GM18517 (cell line): Measurements from ENCODE around the gene PRMT6.
"Not testable (repeated sequence)": the region's sequence is repeated elsewhere in the genome, so short reads cannot be mapped to it uniquely, and the experiment has no call there.

ENCODE experiments used
- ATAC-seq: cut with Tn5 transposase; IDR thresholded peaks from one replicate; pipeline ENCODE4 v1.9.1; 2021; ENCODE audit warnings: mild to moderate bottlenecking, moderate library complexity; ENCODE audit not compliant: unreplicated experiment

PRMT6 gene

GRCh38 chr1:107056426-107057196 lies at the start of gene PRMT6:
TSS of gene PRMT6 (plus strand) at chr1:107056674. CDS start at chr1:107056716, 42 bp downstream.
- peak; percentile 86 for ATAC-seq

DNA sequence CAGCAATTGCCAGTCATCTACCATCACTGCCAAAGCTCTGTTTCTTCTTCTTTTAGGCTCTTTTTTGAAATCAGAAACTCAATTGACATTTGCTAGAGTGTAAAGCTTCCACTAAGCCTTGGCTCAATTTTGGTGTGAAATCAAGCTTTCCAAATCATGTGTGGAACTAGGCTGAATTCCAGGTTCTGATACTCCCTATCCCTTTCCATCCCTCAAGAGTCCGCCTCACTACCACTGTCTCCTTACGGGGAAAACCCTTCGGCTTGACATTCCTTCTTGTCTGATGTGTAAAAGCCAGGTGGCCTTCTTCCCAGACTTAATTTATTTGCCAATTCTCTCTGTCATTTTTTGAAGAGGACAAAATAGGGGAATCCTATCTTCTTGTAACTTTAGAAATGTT lies 47.2 kb upstream of the PRMT6 start:
- ATAC-seq: no peak

DNA sequence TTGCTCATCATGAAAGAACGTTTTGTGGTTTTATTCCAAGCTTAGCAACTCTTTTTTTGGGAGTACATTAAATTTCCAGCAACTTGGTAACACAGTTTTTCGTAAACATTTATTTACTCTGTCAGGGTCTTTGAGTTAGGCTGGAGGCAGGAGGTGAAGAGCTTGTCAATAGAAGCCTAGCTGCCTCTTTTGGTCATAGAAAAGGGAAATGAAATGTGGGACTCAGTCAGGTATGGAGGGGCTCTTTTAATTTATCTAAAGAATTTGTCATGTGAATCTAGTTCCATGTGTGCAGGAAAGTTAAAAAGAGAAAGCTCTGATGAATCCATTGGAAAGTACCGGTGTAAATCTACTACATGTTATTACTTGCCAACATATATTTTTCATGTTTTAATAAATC lies 45.9 kb upstream of the PRMT6 start:
- no peak for ATAC-seq

GRCh38 chr1:107016376-107016978 lies 40.0 kb upstream of the PRMT6 start:
- peak; percentile 88 for ATAC-seq

- ATAC-seq: no peak
Observed at GRCh38 chr1:107018445-107018844, 38.0 kb upstream of the PRMT6 start.

- no peak for ATAC-seq
Observed at GRCh38 chr1:107019166-107019565, 37.3 kb upstream of the PRMT6 start.

- not testable (repeated sequence) for ATAC-seq
Observed at GRCh38 chr1:107038874-107039273, 17.6 kb upstream of the PRMT6 start.

- ATAC-seq: not testable (repeated sequence)
Observed at GRCh38 chr1:107044310-107045220, 11.9 kb upstream of the PRMT6 start.

DNA sequence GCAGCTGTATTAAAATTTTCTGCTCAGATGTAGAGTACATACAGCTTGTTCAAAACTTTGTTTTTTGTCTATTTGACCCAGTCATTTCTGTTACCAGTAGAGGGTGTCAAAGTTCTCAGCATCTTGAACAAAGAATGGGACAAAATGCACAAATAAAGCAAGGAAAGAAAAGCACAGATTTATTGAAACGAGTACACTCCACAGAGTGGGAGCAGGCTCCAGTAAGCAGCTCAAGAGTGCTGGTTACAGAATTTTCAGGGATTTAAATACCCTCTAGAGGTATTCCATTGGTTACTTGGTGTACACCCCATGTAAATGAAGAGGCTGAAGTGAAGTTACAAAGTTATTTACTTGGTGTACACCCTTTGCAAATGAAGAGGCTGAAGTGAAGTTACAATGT lies 8.9 kb upstream of the PRMT6 start:
- no peak for ATAC-seq

DNA sequence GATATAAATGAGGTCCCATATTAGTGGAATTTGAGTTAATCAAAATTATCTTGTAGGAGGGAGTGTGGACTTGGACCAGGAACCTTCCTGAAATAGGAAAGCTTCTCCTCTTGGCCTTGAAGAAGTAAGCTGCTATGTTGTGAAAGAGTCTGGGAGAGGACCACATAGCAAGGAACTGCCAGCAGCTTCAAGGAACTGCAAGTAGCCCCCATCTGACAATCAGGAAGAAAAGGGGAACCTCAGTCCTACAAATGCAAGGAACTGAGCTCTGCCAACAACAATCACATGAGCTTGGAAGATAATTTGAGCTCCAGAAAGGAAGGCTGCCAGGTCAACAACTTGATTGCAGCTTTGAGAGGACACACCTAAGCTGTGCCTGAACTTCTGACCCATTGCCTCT lies 8.2 kb upstream of the PRMT6 start:
- no peak for ATAC-seq

- no peak for ATAC-seq
Observed at GRCh38 chr1:107051266-107051665, 5.2 kb upstream of the PRMT6 start.

GRCh38 chr1:107055919-107056425 lies 502 bp upstream of the PRMT6 start:
- not testable (repeated sequence) for ATAC-seq

- ATAC-seq: peak; percentile 66
Observed at GRCh38 chr1:107057197-107058133, 991 bp downstream of the PRMT6 start.

DNA sequence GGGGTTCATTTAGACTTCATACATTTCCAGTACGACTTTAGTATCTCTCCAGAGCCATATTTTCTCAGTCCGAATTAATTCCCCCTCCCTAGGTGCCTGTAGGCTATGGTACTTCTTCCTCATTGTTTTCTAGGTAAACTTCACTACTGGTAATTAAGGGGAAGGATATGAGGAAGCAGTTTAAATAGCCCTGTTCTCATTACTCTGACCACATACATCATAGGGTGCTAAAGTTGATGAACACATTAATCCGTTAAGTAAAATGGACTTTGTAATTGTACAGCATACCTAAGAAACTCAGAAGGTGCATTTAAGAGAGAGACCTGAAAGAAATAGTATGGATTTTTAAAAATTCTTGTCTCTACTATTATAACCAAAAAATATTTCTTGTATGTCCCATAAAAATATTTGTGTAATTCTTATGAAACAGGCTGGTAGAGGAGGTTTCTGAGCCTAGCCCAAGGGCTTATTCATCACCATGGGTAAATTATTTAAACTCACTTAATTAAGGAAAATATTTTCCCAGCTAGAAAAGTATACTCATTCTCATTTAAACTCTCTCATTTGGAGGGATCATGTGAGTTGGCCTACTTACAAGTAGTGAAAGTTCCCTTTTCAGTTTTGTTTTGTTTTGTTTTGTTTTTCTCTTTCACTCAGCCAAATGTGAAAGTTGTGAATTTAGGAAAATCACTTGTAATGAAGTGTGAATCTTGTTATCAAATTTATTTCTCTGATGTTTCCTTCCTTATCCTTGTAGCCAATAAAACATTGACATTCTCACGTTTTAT lies 2.0 kb downstream of the PRMT6 start:
- no peak for ATAC-seq

DNA sequence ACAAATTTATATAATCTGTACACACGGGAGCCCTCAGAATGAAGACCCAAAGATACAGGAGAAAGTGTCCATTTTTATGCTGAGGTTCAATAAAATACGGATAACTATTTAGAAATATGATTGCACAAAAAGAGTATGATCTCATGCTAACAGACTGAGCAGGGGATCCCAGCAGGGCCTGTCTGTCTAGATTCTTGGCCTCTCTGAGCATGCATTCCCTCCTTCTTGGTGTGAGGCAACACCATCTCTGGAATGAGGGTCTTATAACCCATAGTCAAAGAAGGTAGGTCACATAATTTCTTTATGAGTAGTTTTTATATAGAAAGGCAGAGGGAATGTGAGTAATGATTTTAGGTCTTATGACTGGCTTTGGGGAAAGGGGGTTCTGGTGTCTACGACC lies 5.4 kb downstream of the PRMT6 start:
- ATAC-seq: no peak

GRCh38 chr1:107073493-107073892 lies 17.0 kb downstream of the PRMT6 start:
- no peak for ATAC-seq

DNA sequence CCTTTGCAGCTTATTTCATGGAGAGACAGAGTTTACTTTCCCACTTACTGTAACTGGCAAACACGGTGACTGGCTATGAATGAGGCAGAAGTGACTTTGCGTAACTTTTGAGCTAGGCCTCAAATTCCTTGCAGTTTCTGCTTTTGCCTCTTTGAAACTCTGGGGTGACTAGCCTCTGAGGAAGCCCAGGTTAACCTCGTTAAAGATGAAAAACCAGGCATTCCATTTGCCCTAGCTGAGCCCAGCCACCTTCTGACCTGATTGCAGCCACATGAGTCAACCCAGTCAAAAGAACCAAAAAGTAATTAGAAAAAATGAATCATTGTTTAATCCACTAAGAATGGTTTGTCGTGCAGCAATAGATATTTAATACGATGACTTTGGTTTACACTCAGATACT lies 20.4 kb downstream of the PRMT6 start:
- ATAC-seq: no peak

- no peak for ATAC-seq
Observed at GRCh38 chr1:107079249-107079648, 22.8 kb downstream of the PRMT6 start.

GRCh38 chr1:107081102-107081501 lies 24.6 kb downstream of the PRMT6 start:
- ATAC-seq: no peak
